A549 (cell line): Measurements from ENCODE around the gene TOM1L2.

Experiments used
- HDAC2 ChIP-seq: fragments of 200-600 bp; sonication (generic); IDR thresholded peaks from 2 replicates; pipeline ENCODE4 v1.6.1; 2016
- RFX5 ChIP-seq: fragments of 450-650 bp; IDR thresholded peaks from 2 replicates; pipeline ENCODE4 v1.7.1; 2014; ENCODE audit warnings: antibody characterized with exemption, mild to moderate bottlenecking, moderate library complexity
- TF ChIP-seq, protein P1 (sequence below): fragments of >200 bp; sonication (Bioruptor Twin); formaldehyde crosslinking; IDR thresholded peaks from 3 replicates; pipeline ENCODE4 v1.5.1; 2016

DNA sequence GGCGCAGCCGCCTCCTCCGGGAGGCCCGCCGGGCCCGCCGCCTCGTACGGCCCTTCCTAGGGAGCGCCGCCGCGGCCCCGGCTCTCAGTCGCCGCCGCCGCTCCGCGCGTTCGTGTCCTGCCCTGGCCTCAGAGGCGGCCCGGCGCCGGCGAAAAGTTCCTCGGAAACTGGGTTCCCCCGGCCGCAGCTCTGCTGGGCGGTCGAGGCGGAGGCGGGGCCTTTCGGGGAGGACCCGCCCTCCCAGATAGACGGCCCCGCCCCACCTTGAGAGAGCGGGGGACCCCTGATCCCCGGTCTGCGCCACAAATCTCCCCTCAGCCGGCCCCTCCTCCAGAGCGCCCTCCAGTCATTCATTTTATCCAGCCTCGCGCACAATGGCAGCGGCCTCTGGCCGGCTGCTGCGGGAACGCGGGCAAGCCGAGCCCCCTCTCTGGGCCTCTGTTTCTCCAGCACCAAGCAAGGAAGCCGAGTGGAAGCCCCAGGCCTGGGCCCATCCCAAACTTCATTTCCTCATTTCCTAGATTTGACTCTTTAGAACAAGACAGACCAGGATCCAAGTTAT is 135.3 kb downstream of the TOM1L2 start, which contains the start of gene SREBF1:
- no peak for TF ChIP-seq RFX5
- TF ChIP-seq, protein P1, sequence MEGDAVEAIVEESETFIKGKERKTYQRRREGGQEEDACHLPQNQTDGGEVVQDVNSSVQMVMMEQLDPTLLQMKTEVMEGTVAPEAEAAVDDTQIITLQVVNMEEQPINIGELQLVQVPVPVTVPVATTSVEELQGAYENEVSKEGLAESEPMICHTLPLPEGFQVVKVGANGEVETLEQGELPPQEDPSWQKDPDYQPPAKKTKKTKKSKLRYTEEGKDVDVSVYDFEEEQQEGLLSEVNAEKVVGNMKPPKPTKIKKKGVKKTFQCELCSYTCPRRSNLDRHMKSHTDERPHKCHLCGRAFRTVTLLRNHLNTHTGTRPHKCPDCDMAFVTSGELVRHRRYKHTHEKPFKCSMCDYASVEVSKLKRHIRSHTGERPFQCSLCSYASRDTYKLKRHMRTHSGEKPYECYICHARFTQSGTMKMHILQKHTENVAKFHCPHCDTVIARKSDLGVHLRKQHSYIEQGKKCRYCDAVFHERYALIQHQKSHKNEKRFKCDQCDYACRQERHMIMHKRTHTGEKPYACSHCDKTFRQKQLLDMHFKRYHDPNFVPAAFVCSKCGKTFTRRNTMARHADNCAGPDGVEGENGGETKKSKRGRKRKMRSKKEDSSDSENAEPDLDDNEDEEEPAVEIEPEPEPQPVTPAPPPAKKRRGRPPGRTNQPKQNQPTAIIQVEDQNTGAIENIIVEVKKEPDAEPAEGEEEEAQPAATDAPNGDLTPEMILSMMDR: no peak
- no peak for TF ChIP-seq HDAC2
